A549 (cell line): ENCODE measurements around the gene DPP10. TPM values are rescaled to one million over a fixed set of nuclear protein-coding genes. Genes with fewer than 3 reads are reported as not detected.

ENCODE experiments used
- ATAC-seq, 2 experiments: fragments of 200-7000 bp in 1 of 2; fragments of >200 bp in 1 of 2; cut with Nextera tagmentation in 1 of 2; cut with Tn5 transposase in 1 of 2; 3 replicates each; pipeline versions ENCODE4 v1.8.0 to v1.9.1; 2018 to 2020; ENCODE audit warnings: mild to moderate bottlenecking in 1 of 2, moderate library complexity in 1 of 2
- CTCF ChIA-PET: fragments of 300-600 bp; sonication (Branson Sonifier 250); formaldehyde crosslinking; extraction: SDS; loops from one replicate; lab custom pipeline; 2021; ENCODE audit warnings: antibody characterized with exemption, inconsistent platforms; lab: Yijun Ruan, JAX
- POLR2A ChIA-PET: fragments of 350-600 bp; formaldehyde crosslinking; extraction: SDS; loops from one replicate; lab custom pipeline; 2021; ENCODE audit warnings: antibody characterized with exemption, inconsistent platforms; lab: Yijun Ruan, JAX
- DNase-seq, 2 experiments: peaks; one replicate each; pipeline versions ENCODE4 v3.0.0 to v3.0.0-alpha.2; 2011 to 2016; ENCODE audit warnings: low read depth in 1 of 2, low spot score in 1 of 2
- FAIRE-seq: peaks from 2 replicates; lab custom pipeline; 2011; peaks lifted over from hg19 to GRCh38; lab: Jason Lieb, UNC
- H3K27ac ChIP-seq, 2 experiments: fragments of >200 bp; sonication (Bioruptor Twin); formaldehyde crosslinking; 3 replicates each; pipeline ENCODE4 v1.5.1; 2016 to 2017
- H3K4me1 ChIP-seq: fragments of >200 bp; sonication (Bioruptor Twin); formaldehyde crosslinking; 3 replicates; pipeline ENCODE4 v1.6.1; 2016
- H3K4me2 ChIP-seq: fragments of >200 bp; sonication (Bioruptor Twin); formaldehyde crosslinking; 3 replicates; pipeline ENCODE4 v1.6.1; 2016
- H3K4me3 ChIP-seq: fragments of >200 bp; sonication (Bioruptor Twin); formaldehyde crosslinking; 3 replicates; pipeline ENCODE4 v1.5.1; 2016
- H3K9me3 ChIP-seq: fragments of >200 bp; sonication (Bioruptor Twin); formaldehyde crosslinking; 3 replicates; pipeline ENCODE4 v1.6.1; 2016
- ATOH8 ChIP-seq: fragments of 250-450 bp; sonication (Bioruptor Pico); IDR thresholded peaks from 2 replicates; pipeline ENCODE4 v1.5.0; 2020; ENCODE audit warnings: low read depth, mild to moderate bottlenecking, moderate library complexity
- BCL3 ChIP-seq: fragments of >200 bp; sonication (Bioruptor Twin); formaldehyde crosslinking; IDR thresholded peaks from 3 replicates; pipeline ENCODE4 v1.6.1; 2016
- BHLHE40 ChIP-seq: IDR thresholded peaks from 2 replicates; pipeline ENCODE4 v1.6.1; 2012; ENCODE audit warnings: low read depth, low read length, inconsistent platforms
- CBX2 ChIP-seq: fragments of 200-600 bp; sonication (generic); IDR thresholded peaks from 2 replicates; pipeline ENCODE4 v1.6.1; 2016; ENCODE audit warnings: low read depth, mild to moderate bottlenecking, borderline replicate concordance
- CHD4 ChIP-seq: fragments of 200-600 bp; sonication (generic); IDR thresholded peaks from 2 replicates; pipeline ENCODE4 v1.6.1; 2016; ENCODE audit warnings: antibody characterized with exemption, mild to moderate bottlenecking, borderline replicate concordance
- FOSL2 ChIP-seq, 2 experiments: fragments of 450-650 bp in 1 of 2; fragments of >200 bp in 1 of 2; sonication (Bioruptor Twin) in 1 of 2; formaldehyde crosslinking; IDR thresholded peaks; 2 replicates each; pipeline versions ENCODE4 v1.5.0 to v1.6.1; 2016 to 2020; ENCODE audit warnings: mild to moderate bottlenecking in 1 of 2, moderate library complexity in 1 of 2
- FOXS1 ChIP-seq: fragments of 250-450 bp; sonication (Bioruptor Pico); IDR thresholded peaks from 2 replicates; pipeline ENCODE4 v1.5.0; 2020; ENCODE audit warnings: mild to moderate bottlenecking, moderate library complexity
- HES2 ChIP-seq: fragments of >200 bp; sonication (Bioruptor Twin); formaldehyde crosslinking; IDR thresholded peaks from 2 replicates; pipeline ENCODE4 v1.6.1; 2016
- HEYL ChIP-seq: fragments of 250-450 bp; sonication (Bioruptor Pico); IDR thresholded peaks from 2 replicates; pipeline ENCODE4 v1.8.0; 2021; ENCODE audit warnings: mild to moderate bottlenecking, moderate library complexity
- HMGXB4 ChIP-seq: fragments of 250-450 bp; sonication (Bioruptor Pico); IDR thresholded peaks from 2 replicates; pipeline ENCODE4 v1.5.0; 2021; ENCODE audit warnings: mild to moderate bottlenecking, moderate library complexity, borderline replicate concordance
- HOXA7 ChIP-seq: fragments of 250-450 bp; sonication (Bioruptor Pico); IDR thresholded peaks from 2 replicates; pipeline ENCODE4 v1.5.0; 2020; ENCODE audit warnings: mild to moderate bottlenecking, moderate library complexity
- HOXB13 ChIP-seq: fragments of 250-450 bp; sonication (Bioruptor Pico); IDR thresholded peaks from 2 replicates; pipeline ENCODE4 v1.5.0; 2020; ENCODE audit warnings: low read depth, mild to moderate bottlenecking, moderate library complexity
- JUNB ChIP-seq: fragments of >200 bp; sonication (Bioruptor Twin); formaldehyde crosslinking; IDR thresholded peaks from 2 replicates; pipeline ENCODE4 v1.6.1; 2016
- KDM1A ChIP-seq: fragments of 200-600 bp; sonication (generic); IDR thresholded peaks from 2 replicates; pipeline ENCODE4 v1.6.1; 2016; ENCODE audit warnings: low read depth, mild to moderate bottlenecking
- MAFK ChIP-seq: fragments of 450-650 bp; IDR thresholded peaks from 2 replicates; pipeline ENCODE4 v1.6.1; 2014; ENCODE audit not compliant: partially characterized antibody
- MAX ChIP-seq: IDR thresholded peaks from 2 replicates; pipeline ENCODE4 v1.6.1; 2012
- MYC ChIP-seq: IDR thresholded peaks from 2 replicates; pipeline ENCODE4 v1.6.1; 2012; ENCODE audit warnings: mild to moderate bottlenecking, inconsistent platforms, low read length, improper control_type of control experiment, borderline replicate concordance
- NR3C1 ChIP-seq: fragments of >200 bp; sonication (Bioruptor Twin); formaldehyde crosslinking; IDR thresholded peaks from 3 replicates; pipeline ENCODE4 v1.6.1; 2017
- POLR2A ChIP-seq: IDR thresholded peaks from 2 replicates; pipeline ENCODE4 v1.6.1; 2012; ENCODE audit warnings: mild to moderate bottlenecking, low read length
- RAD21 ChIP-seq, 2 experiments: fragments of >200 bp in 1 of 2; sonication (Bioruptor Twin) in 1 of 2; formaldehyde crosslinking in 1 of 2; IDR thresholded peaks in 1 of 2; conservative IDR thresholded peaks in 1 of 2; 2 replicates in 1 of 2; 3 replicates in 1 of 2; pipeline ENCODE4 v1.6.1; 2012 to 2018; ENCODE audit warnings: inconsistent platforms in 1 of 2
- RCOR1 ChIP-seq: fragments of 150-350 bp; IDR thresholded peaks from 2 replicates; pipeline ENCODE4 v1.6.1; 2014; ENCODE audit warnings: antibody characterized with exemption, low read length, low read depth
- SMC3 ChIP-seq: fragments of >200 bp; sonication (Bioruptor Twin); formaldehyde crosslinking; IDR thresholded peaks from 3 replicates; pipeline ENCODE4 v1.6.1; 2018; ENCODE audit warnings: inconsistent platforms
- ZC3H11A ChIP-seq: fragments of 450-650 bp; IDR thresholded peaks from 2 replicates; pipeline ENCODE4 v1.6.1; 2014; ENCODE audit warnings: antibody characterized with exemption, mild to moderate bottlenecking
- WGBS: methylation state at CpG from one replicate; pipeline ENCODE4 v1.1.6; 2017; ENCODE audit errors: missing lambda C conversion rate; 5-methylcytosine and 5-hydroxymethylcytosine counted together
- polyA plus RNA-seq, 4 experiments: library from polyadenylated mRNA; depleted of rRNA in 3 of 4; stranded (reverse); fragments of >200 nt; fragmentation: RNase III in 1 of 4; extraction: RNeasy Plus Mini Kit Qiagen cat#74134 plus additional on column Dnase treatment in 1 of 4; gene quantifications; 2 replicates in 3 of 4; 3 replicates in 1 of 4; pipeline ENCODE4 v1.2.3, GENCODE V29; 2011 to 2017

The DPP10 gene
- polyA plus RNA-seq, 2 of the 4 experiments (the other 2 are of a cell fraction) = not detected

GRCh38 chr2:114805195-114805594 is 362.8 kb downstream of the DPP10 start:
- H3K4me1 ChIP-seq = no peaks in the 10 kb centered on the region
- 61% methylated on average over 3 of the region's 3 CpGs for WGBS
- TF ChIP-seq FOSL2 (IDR thresholded peaks at IDR 0.05) = no peak
- TF ChIP-seq FOSL2 (CRISPR knock-in tag; IDR thresholded peaks at IDR 0.05) = no peak
- TF ChIP-seq RAD21 (conservative IDR thresholded peaks at IDR 0.05 in 1 of 2, IDR thresholded peaks at IDR 0.05 in 1 of 2) = no peak
- no peak for TF ChIP-seq MAFK
- no peak for TF ChIP-seq HES2
- TF ChIP-seq BHLHE40 = no peak
- TF ChIP-seq RCOR1 = no peak
- no peak for TF ChIP-seq ZC3H11A
- no peak for TF ChIP-seq HOXB13 (CRISPR knock-in tag)
- TF ChIP-seq MYC = no peak
- no peak for TF ChIP-seq SMC3
- no peak for TF ChIP-seq KDM1A
- no peak for TF ChIP-seq BCL3
- no peak for TF ChIP-seq JUNB
- no peak for TF ChIP-seq CHD4
- no peak for TF ChIP-seq HEYL
- TF ChIP-seq ATOH8 (CRISPR knock-in tag) = no peak
- no peak for TF ChIP-seq POLR2A
- TF ChIP-seq, all 56 proteins: peak for 0
- no peaks in the 10 kb centered on the region for H3K9me3 ChIP-seq
- CTCF ChIA-PET = no interaction called here
- DNase-seq (no peak), FAIRE-seq (no peak), ATAC-seq (no peak)
- H3K4me3 ChIP-seq = no peak overlapping the region
- no peak overlapping the region for H3K4me2 ChIP-seq
- H3K27ac ChIP-seq = no peak overlapping the region
- POLR2A ChIA-PET = no interaction called here

GRCh38 chr2:114810092-114810491 is 367.7 kb downstream of the DPP10 start:
- ATAC-seq = no peak
- DNase-seq = no peak
- H3K4me1 ChIP-seq = no peaks in the 10 kb centered on the region
- no peak overlapping the region for H3K4me2 ChIP-seq
- POLR2A ChIA-PET = no interaction called here
- H3K4me3 ChIP-seq = no peak overlapping the region
- no peaks in the 10 kb centered on the region for H3K9me3 ChIP-seq
- no peak for TF ChIP-seq HOXA7 (CRISPR knock-in tag)
- no peak for TF ChIP-seq HMGXB4 (CRISPR knock-in tag)
- no peak for TF ChIP-seq FOXS1 (CRISPR knock-in tag)
- TF ChIP-seq MAFK = peak; percentile 67
- no peak for TF ChIP-seq MAX
- TF ChIP-seq CBX2 = no peak
- no peak for TF ChIP-seq NR3C1
- TF ChIP-seq, all 56 proteins: peak for 1
- FAIRE-seq = no peak
- WGBS = 29% methylated on average over 5 of the region's 5 CpGs
- H3K27ac ChIP-seq = no peak overlapping the region
- CTCF ChIA-PET = no interaction called here
